NCI-H187 treated with DMSO at 0.1 percent for 48 hours (cell line): Measurements from ENCODE around the gene ZMYND15.

Source experiments
- DNase-seq: peaks from one replicate; lab custom pipeline; 2025; lab: John Stamatoyannopoulos, UW

The ZMYND15 gene

DNA sequence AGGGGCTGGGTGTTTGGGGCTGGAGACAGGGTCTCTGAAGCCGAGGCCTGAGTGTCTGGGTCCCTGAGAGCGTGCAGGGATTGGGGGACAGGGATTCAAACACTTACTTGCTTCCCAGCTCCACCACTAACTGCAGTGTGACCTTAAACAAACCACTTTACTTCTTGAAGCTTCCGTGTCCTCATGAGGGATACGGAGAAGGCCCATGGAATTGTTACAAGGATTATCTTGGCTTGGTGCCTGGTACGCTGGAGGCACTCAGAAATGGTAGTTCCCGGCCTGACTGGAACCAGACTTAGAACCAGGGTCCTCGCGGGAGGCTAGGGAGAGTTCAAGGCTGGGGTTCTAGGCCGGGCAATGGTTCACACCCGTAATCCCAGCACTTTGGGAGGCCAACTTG is 3.0 kb downstream of the ZMYND15 start:
- no peak for DNase-seq

DNA sequence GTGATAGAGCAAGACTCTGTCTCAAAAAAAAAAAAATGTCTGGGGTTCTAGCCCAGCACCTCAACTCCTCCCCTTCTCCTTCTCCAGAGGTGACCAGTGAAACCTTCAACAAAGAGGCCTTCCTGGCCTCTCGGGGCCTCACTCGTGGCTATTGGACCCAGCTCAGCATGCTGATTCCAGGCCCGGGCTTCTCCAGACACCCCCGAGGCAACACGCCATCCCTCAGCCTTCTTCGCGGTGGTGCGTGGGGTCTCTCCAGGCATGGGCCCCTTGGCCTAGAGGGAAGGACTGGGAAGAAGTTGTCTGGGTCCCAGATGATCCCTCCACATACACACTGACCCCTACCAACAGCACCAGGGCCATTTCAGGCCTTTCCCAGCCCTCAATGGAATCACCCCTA is 3.6 kb downstream of the ZMYND15 start:
- no peak for DNase-seq

DNA sequence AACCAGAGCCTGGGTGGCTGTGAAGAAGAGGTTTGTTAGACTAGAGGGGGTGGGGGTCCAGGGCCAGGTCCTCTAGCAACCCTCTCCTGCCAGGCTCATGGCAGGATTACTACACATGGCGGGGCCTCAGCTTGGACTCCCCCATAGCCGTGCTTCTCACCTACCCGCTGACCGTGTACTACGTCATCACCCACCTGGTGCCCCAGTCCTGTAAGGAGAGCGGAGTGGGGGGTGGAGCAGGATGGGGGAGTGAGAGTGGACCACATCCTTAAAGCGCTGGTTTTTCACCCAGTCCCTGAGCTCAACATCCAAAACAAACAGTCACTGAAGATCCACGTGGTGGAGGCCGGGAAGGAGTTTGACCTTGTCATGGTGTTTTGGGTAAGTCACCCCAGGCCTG is 4.3 kb downstream of the ZMYND15 start:
- DNase-seq = no peak

DNA sequence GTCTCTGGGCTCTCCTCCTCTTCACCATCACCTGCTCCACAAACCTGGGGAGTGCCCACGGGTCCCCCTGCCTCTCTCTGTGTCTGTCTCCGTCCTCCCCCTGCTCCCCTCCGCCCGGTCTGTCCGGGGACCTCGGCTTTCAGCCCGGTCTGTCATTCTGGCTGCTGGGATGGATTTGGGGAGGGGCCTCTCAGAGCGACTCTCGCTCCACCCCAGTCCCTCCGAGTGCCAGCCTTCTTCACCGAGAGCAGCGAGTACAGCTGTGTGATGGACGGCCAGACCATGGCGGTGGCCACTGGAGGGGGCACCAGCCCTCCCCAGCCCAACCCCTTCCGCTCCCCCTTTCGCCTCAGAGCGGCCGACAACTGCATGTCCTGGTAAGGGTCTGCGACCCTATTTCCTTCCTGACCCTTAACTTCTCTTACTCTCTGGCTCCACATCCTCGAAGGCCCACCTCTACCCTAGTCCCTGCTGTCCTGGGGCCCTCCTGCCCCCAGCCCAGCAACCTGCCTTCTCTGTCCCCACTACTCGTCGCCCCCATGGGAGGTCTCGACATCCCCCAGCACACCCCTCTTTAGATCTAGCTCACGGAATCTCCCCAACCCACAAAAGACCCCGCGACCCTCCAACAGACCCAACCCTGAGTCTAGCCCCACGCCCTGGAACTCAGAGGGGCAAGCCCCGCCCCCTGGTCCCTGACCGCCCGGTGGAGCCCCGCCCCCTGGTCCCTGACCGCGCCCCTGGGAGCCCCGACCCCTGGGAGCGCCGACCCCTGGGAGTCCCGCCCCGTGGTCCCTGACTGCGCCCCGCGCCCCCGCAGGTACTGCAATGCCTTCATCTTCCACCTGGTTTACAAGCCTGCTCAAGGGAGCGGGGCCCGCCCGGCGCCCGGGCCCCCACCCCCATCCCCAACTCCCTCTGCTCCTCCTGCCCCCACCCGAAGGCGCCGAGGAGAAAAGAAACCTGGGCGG is 5.7 kb downstream of the ZMYND15 start:
- DNase-seq = no peak

DNA sequence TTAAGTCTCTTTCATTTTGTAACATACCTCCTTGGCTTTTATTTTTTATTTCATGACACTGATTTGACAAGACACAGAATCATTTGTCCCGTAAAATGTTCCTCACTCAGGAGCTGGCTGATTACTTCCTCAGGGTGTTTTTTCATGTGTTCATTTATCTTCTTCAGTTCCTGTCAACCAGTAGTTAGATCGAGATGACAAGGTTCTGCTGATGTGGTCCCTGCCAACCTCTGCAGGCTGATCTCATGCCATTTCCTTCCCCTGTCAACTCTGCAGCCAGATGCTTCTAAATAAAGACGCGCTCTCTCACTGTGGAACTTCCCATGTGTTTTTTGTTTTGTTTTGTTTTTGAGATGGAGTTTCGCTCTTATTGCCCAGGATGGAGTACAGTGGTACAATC is 8.2 kb downstream of the ZMYND15 start:
- no peak for DNase-seq

DNA sequence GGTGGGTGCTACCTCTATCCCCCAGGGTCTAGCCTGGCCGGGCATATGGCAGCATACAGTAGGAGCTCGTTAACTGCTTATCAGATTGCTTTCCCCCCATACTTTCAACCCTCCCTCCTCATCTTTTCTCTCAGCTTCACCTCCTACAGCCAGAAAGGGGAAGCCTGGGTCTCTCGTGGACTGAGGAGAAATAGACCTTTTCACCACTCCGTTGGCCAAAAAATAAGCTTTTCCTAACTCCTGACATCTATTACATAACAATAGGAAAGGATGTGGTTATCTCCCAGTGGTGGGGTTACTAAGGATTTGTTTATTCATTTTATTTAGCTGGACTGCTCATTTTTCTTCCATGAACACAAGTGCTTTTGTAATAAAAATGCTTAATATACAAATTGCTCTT is 9.1 kb downstream of the ZMYND15 start:
- no peak for DNase-seq

DNA sequence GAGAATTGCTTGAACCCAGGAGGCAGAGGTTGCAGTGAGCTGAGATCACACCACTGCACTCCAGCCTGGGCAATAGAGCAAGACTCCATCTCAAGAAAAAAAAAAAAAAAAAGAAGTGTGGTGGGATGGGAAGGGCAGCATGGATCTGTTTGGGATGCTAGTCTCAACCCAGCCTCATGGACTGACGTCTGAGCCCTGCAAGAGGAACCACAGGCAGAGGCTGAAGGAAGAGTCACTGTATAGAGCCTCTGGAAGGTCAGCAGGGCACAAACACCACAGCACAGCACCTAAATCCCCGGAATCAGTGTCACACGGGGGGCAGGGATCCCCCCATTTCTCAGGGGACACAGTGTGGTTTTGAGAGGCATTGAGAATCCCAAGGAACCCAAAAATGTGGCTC is 11.0 kb downstream of the ZMYND15 start:
- DNase-seq = no peak

DNA sequence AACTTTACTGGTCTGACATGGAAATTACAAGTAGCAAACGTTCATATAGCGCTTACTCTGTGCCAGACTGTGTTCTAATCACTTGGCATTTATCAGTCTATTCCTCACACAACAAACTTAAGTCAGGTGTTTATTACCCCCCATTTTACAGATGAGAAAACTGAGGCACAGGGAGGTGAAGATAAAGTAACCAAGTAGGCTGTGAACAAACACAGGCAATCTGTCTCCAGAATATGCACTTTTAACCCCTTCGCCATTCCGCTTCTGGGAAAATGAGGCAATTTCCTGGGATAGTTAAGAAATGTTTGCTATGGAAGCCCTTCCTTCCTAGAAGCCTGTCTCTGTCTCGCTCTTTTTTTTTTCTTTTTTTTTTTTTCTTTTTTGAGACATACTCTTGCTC is 12.3 kb downstream of the ZMYND15 start:
- DNase-seq = no peak

DNA sequence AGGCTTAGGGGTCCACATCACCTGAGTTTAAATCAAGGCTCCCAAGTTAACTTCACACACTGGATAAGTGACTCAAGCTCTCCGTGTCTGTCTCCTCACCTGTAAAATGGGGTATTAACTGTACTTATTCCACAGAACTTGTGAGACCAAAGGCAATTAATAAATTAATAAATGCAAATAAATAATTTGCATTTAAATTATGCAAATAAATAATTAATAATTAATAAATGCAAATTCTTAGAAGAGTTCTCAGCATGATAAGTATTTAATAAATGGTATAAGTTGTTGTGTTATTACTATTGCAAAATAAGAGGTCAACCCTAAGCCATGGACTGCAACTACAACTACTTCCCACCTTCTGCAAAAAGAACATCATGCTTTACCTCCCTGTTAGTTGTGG is 13.8 kb downstream of the ZMYND15 start:
- no peak for DNase-seq

DNA sequence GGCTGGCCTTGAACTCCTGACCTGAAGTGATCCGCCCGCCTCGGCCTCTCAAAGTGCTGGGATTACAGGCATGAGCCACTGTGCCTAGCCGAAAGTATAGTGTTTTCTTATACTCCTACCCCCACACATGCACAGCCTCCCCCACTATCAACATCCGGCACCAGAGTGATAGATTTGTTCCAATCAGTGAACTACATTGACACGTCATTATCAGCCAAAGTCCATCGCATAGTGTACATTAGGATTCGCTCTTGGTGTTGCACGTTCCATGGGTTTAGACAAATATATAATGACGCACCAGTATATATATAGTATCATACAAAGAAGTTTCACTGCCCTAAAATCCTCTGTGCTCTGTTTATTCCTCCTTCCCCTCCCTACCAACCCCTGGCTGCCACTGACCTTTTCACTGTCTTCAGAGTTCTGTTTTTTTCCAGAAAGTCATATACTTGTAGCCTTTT is 20.2 kb downstream of the ZMYND15 start:
- no peak for DNase-seq

DNA sequence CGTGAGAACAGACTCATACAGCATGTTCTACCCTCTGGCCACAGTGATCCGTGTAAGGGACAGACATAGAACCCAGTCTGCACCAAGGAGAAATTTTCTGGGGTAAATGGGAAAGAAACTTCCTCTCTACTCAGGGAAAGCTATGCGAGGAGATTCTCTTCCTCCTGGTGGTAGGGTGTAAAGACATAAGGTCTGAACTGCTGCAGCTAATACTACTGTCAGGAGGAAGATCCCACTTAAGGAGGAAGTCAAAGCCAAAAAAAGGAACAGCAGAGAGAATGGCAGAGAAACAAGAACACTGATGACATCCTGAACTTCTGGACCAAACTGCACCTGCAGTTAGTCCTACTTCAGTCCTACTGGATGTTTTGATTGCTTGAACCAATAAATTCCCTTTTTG is 25.0 kb downstream of the ZMYND15 start:
- no peak for DNase-seq

DNA sequence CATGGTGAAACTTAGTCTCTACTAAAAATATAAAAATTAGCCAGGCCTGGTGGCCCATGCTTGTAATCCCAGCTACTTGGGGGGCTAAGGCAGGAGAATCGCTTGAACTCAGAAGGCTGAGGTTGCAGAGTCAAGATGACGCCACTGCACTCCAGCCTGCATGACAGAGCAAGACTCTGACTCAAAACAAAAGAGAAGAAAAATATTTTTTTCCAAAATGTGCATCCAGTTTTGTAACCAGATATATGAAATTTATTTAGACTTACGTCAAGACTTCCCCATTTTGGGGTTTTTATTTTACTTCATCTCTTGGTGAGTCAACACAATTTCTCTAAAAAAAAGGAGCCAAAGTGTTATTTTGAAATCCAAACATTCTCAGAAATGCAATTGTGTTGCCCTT is 26.6 kb downstream of the ZMYND15 start:
- no peak for DNase-seq

DNA sequence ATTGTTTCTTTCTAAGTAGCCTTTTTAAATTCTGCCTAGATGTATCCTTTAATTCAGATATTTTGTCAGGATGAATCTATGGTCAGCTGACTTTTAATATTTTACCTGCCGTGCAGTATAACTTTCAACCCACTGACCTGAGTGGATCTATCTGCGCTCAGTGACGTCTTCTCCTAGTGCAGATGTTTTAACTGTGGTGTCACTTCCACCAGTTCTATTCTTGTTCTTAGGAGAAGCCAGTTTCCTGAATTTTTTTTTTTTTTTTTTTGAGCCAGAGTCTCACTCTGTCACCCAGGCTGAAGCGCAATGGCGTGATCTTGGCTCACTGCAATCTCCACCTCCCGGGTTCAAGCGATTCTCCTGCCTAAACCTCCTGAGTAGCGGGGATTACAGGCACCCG is 27.1 kb downstream of the ZMYND15 start:
- DNase-seq = no peak

DNA sequence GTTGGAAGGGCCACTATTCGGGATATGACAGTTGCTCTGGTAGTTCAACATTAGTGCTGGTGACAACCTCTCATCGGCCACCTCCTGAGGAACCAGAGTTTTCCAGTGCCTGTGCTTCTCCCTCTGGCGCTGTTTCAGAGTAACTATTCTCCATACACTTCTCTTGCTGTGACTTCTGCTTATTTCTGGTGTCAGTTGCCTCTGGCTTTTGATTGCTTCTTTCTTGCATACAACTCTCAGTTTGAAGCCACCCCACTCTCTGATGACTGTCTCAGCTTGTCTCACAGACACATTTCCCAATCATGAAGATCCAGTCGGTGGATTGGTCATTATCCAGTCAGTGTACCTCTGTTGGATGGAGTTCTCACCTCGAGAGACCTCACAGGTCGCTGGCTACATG is 28.7 kb downstream of the ZMYND15 start:
- no peak for DNase-seq

DNA sequence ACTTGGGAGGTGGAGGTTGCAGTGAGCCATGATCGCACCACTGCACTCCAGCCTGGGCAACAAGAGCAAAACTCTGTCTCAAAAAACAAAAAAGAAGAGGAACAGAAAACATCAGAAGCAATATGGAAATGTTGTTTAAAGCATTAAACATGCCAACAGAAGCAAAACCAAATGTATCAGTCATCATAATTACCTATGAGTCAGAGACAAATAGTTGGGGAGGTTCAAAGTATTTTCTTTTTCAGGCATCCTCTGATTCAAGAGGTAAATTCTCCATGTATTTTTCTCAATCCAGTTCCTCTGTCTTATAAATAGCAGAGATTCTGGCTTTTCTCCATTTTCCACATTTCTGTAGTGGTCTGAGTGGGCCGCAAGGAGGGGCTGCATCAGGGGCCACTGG is 30.0 kb downstream of the ZMYND15 start:
- DNase-seq = no peak

DNA sequence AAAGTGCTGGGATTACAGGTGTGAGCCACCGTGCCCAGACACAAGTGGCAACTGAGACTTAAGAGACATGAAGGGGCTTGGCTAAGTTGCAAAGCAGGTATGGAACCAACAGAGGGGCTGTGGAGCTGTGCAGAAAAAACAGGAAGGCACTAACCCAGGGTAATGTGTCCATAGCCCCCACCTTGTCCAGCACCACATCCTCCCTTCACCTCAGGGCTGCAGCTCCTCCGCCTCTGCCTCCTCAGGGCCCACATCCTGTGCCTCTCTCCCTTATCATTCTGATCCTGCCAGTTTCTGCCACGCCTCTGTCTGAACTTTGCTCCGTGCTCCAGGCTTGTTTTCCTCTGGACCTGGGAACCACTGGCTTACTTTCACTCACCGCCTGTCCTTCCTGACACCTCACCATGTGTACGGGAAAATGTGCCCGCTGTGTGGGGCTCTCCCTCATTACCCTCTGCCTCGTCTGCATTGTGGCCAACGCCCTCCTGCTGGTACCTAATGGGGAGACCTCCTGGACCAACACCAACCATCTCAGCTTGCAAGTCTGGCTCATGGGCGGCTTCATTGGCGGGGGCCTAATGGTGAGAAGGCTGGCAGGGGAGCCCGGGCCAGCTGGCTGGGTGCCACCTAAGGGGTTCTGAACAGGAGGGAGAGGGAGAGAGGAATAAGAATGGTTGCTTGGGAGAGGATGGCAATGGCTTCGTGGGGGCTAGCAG is 32.0 kb downstream of the ZMYND15 start, which contains the start of gene TM4SF5:
TSS of gene TM4SF5 (plus strand) at position 368 of the 716 bp plus-strand sequence. CDS start at position 405, 37 bp downstream.
- DNase-seq = no peak

DNA sequence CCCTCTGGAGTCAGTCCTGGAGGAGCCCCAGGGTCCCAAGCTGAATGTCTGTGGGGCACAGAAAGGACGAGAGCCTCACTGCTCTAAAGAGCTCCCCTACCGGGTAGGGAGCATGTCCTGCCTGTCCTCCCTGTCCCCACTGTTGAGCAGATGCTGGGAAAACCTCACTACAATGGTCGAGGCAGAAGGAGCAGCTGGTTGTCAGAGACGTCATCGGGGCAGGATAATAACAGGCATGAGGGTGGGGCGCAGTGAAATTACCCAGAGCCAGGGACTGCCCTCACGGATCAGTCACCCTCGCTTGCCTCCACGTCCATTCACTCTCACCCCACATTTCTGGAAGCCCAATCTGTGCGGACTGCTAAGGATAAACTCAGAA is 32.6 kb downstream of the ZMYND15 start:
- DNase-seq = no peak

DNA sequence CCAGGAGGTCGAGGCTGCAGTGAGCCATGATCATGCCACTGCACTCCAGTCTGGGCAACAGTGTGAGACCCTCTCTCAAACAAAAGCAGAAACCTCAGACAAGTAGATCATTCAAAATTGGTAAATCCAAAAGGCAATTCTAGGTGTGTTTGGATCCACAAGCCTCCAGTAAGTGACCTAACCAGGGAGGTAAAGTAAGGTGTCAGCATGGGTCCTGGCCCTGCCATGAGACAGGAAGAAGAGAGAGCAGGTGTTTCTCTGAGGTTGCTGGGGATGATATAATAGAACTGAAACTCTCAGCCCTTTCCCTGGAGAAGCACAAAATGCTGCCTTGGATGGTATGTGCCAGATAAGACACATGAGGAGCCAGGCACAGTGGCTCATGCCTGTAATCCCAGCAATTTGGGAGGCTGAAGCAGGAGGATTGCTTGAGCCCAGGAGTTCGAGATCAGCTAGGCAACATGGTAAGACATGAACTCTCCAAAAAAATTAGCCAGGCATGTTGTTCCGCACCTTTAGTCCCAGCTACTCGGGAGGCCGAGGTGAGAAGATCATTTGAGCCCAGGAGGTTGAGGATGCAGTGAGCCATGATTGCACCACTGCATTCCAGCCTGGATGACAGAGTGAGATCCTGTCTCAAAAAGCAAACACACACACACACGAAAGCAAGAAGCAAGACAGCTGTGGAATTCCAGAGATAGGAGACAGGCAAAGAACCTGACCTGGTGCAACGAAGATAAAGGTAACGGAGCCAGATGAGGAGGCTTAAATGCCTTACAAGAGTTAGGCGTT is 38.5 kb downstream of the ZMYND15 start:
- DNase-seq = no peak

DNA sequence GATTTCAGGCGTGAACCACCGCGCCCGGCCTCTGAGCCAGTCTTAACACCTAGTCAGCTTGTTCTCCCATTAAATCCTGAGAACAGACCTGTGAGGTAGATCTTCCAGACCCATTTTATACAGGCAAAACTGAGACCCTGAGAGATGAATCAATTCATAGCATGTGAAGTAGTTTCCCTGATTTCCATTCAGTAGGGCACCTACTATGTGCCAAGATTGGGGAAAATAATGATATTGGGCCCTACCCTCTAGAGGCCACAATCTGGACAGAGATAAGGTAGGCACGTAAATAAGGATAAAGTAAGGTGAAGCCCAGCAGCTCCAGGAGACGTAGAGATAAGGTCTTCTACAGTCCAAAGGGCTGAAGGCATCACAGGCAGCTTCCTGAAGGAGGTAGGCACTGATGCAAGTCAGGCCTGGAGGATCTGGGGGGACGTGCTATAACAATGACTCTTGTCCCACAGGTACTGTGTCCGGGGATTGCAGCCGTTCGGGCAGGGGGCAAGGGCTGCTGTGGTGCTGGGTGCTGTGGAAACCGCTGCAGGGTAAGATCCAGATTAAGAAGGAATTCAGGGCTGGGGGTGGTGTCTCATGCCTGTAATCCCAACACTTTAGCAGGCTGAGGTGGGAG is 40.8 kb downstream of the ZMYND15 start:
- no peak for DNase-seq

DNA sequence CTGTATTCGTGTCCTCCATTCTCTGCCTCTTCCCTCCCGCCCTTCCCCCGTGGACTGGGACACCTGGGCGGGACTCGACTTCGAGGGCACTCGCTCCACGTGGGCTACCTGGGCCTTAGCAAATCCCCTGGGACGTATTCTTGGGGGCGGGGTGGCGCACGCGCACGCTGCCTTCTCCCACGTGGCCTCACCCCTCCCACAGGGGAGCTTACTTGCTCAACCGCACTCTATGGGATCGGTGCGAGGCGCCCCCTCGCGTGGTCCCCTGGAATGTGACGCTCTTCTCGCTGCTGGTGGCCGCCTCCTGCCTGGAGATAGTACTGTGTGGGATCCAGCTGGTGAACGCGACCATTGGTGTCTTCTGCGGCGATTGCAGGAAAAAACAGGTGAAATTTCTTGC is 43.0 kb downstream of the ZMYND15 start:
- DNase-seq = no peak

DNA sequence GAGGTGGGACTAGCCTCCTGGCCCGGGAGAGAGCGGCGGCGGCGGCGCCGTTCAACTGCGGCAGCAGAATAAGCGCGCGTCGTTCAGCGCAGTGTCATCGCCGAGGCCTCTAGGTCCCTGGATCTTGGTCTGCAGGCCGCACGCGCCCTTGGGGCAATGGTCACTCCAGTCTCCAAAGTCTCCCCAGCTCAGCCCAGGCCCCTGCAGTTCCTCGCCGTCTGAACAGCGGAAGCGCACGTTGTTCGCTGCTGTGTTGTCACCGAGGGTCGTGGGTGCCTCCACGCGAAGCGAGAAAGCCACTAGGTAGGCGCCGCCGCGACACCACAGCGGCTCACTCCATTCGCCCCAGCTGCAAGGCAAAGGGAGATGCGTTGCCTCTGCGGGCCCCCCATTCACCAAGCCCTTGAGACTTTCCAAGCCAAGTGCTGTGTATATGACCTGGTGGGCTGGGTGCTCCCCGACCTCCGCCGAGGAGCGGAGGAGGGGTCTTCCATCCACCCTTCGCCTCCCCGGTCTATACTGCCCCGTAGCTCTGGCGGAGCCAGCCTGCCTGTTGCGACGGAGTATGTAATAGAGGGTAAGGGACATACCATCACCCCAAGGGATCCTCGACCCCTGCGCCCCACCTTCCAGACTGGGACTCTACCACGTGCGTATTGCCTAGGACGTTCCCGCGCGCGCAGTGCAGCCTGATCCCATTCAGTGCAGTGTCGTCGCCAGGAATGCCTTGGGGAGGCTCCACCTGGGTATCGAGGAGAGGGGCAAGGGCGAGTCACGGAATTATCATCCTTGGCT is 45.9 kb downstream of the ZMYND15 start:
- DNase-seq = no peak
